ENCODE data around the gene GLIS1. TPM values are rescaled to one million over a fixed set of nuclear protein-coding genes. Genes with fewer than 3 reads are reported as not detected.

Gene GLIS1
- total RNA-seq, 2 donors from 2014 or later = 0.25 to 0.34 TPM

DNA sequence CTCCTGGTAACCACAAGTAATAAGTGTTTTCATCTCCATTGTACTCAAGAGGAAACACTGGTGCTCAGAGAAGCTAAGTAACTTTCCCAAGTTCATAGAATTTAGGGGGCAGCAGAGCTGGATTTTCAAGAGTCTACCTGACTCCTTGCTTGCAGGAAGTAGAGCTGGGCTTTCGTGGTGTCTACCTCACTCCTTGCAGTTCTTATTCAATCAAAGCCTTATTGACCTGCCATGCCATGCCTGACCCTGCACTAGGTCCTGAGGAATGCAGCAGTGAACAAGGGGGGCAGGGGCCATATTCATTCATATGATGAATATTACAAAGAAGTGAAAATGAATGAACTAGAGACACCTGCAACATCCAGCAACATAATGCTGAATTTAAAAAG is 93.3 kb downstream of the GLIS1 start:
- intact Hi-C loops (cut with DNase I, micrococcal nuclease) = no loop called here
- DNase-seq (no peak), ATAC-seq (no peak)

DNA sequence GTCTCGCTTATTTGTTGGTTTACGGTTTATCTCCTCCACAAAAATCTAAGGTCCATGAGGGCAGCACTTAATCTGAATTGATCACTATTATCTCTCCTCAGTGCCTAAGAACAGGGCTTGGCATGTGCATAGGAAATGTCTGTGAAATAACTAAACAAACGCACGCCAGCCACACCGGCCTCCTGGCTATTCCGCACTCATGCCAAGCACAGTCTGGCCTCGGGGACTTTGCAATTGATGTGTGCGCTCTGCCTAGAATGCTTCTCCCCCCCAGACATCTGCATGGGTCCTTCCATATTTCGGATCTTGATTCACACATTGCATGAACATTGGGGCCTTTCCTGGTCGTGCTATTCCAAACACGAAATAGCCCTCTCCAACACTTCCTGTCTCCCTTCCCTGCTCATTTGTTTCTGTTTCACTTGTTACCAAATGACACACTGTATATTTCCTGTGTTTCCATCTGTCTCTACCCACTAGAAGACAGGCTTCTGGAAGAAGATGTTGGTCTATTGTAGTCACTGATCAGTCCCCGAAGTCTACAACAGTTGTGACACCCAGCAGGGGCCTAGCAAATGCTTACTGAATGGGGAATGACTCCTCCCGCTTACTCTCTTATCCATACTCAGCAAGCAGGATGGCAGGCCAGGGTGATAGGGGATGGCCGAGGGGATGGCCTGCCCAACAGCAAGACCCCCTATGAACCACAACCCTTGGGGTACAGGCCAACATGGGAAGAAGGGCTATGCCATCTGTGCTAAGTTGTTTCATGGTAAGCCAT is 93.9 kb downstream of the GLIS1 start:
- no peak for ATAC-seq
- intact Hi-C loops (cut with DNase I, micrococcal nuclease) = no loop called here
- no peak for DNase-seq

DNA sequence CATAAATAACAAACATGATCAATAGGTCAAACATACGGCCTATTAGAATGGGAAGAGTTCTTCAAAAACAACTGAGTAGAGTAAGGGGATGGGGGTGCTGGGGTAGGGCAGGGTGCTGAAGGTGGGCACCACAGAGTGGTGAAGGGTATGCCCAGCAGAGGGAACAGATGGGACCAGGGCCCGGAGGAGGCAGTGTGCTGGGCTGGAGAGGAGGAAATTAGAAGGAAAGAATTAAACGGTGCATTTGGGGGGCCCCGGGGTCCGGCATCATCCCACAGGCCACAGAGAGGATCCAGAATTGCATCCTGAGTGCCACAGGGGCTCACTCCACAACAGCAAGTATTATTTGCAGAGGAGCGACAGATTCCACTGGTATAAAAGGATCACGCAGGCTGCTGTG is 94.5 kb downstream of the GLIS1 start:
- ATAC-seq (no peak), DNase-seq (no peak)
- intact Hi-C loops (cut with DNase I, micrococcal nuclease) = no loop called here

DNA sequence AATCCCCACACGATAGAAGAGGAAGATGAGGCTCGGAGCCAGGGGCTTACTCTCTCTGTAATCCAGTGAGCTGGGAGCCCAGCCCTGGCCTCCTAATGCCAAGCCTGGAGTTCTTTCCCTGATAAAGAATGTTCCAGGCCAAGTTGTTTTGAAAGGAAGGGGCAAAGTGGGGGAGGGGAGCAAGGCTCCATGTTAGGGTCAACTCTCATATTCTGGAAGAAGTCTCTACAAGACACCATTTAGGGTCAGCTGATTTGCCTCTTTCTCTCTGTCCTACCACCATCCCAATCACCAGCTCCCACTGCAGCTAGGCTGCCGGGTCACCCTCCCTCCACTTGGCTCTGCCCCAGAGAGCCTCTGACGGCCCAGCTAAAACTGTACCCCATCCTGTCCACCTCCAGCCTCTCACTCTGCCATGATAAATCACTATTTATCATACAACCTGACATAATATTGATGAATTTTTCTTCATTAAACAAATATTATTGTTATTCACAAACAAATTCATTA is 95.0 kb downstream of the GLIS1 start:
- ATAC-seq (no peak), DNase-seq (no peak)
- intact Hi-C loops (cut with DNase I, micrococcal nuclease) = no loop called here

- intact Hi-C loops (cut with DNase I, micrococcal nuclease) = no loop called here
- DNase-seq (no peak), ATAC-seq (no peak)
These were observed 95.7 kb downstream of the GLIS1 start for GRCh38 chr1:53643041-53643880.

- ATAC-seq = no peak
- intact Hi-C loops (cut with DNase I, micrococcal nuclease) = no loop called here
These were observed 96.4 kb downstream of the GLIS1 start for GRCh38 chr1:53642607-53643006.

DNA sequence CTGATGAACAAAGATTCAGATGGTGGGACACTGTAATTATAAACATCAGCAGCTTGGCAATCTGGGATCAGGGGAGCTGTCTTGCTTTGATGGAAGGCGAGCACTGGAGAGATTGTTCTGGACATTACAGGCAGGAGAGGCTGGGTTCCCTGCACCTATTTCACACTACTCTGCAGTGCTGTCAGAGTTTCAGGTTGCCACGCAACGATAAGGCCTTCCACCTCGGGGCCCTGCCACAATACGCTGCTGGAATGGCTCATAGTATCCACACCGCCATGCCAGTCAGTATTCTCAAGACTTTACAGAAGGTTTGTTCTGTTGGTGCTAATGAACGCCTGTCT is 96.8 kb downstream of the GLIS1 start:
- peak in 1 of 2 donors; percentile 5 for DNase-seq
- intact Hi-C loops (cut with DNase I, micrococcal nuclease) = no loop called here
- no peak for ATAC-seq

More at GRCh38 chr1:53642607-53643006, 96.4 kb downstream of the GLIS1 start:
- DNase-seq = no peak

GRCh38 chr1:53641481-53642214 is 97.3 kb downstream of the GLIS1 start:
- no peak for ATAC-seq
- intact Hi-C loops (cut with DNase I, micrococcal nuclease) = no loop called here
- DNase-seq = peak in 1 of 2 donors; percentile 19

DNA sequence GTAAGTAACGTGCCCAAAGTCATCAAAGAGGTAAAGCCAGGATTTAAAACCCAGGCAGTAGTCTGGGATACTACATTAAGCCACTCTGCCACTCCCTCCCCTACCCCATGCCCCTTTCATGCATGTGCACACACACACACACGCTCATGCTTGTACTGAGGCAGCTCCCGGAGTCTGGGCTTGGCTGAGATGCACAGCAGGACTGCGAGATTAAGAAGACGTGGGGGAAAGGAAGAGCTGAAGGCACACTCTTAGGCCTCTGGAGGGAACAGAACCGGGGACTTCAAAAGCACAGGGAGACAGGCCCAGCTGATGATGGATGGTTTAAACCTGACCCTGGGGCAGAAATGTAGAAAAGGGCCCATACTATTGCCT is 98.3 kb downstream of the GLIS1 start:
- intact Hi-C loops (cut with DNase I, micrococcal nuclease) = no loop called here
- no peak for ATAC-seq
- no peak for DNase-seq

DNA sequence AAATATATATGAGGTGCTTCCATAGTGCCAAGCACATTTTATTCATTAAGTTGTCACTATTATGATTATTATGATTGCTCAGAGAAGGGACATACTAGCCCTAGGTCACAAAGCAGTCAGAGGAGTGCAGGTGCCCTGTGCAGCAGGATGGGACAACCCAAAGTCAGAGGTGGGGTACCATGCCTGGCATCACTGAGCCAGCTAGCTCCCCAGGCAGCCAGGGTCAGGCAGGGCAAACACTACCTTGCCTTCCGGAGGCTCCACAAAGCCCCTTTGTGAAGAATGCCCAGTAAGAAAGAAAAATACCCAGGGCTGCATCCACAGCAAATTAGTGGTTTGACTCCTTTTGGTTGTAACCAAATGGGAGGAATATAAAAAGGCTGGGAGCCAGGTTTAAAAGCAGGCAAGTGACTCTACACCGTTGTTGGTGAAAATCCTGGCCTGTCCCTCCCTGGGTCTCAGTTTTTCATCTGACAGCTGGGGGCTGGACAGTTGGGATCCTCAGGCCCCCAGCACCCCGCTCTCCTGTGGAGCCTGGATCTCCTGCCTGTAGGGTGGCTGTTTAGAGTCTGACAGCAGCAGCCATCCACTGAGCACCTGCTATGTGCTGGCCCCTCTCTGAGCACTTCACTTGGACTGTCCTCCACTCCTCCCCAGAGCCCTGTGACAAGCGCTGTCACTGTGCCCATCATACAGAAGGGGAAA is 98.8 kb downstream of the GLIS1 start:
- DNase-seq = peak in 1 of 2 donors; percentile 5
- intact Hi-C loops (cut with DNase I, micrococcal nuclease) = no loop called here
- no peak for ATAC-seq

GRCh38 chr1:53639251-53639763 is 99.7 kb downstream of the GLIS1 start:
- ATAC-seq = no peak

DNA sequence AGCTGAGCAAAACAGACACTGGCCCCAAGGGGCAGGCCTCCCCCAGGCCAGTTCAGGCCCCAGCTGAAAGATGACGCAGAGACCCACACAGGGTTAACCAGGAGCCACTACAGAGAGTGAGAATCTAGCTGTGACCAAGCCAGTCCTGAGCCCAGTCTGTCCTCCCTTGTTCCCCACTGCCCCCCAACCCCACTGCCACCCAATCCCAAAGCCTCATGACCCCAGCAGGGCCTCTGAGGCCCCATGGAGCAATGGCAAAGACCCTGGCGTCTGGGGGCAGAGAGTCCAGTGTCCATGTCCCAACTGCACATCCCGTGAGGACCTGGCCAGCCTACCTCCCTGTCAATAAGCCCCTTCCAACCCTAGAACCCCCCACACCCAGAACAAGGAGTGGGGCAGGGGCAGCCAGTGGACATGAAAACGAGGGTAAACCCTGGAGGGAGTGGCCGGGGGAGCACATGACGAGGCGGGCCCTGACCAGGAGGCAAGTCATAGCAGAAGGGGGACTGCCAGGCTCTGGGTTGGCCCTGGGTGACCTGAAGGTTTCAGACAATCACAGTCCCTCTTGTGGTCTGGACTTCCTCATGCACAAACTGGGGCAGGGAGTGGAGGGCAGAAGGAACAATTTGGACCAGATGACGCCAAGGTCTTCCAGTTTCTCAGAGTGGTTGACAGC is 100.5 kb downstream of the GLIS1 start:
- DNase-seq = no peak
- no peak for ATAC-seq
- intact Hi-C loops (cut with DNase I, micrococcal nuclease) = no loop called here

More at GRCh38 chr1:53639251-53639763, 99.7 kb downstream of the GLIS1 start:
- intact Hi-C loops (cut with DNase I, micrococcal nuclease) = no loop called here
- DNase-seq = no peak

DNA sequence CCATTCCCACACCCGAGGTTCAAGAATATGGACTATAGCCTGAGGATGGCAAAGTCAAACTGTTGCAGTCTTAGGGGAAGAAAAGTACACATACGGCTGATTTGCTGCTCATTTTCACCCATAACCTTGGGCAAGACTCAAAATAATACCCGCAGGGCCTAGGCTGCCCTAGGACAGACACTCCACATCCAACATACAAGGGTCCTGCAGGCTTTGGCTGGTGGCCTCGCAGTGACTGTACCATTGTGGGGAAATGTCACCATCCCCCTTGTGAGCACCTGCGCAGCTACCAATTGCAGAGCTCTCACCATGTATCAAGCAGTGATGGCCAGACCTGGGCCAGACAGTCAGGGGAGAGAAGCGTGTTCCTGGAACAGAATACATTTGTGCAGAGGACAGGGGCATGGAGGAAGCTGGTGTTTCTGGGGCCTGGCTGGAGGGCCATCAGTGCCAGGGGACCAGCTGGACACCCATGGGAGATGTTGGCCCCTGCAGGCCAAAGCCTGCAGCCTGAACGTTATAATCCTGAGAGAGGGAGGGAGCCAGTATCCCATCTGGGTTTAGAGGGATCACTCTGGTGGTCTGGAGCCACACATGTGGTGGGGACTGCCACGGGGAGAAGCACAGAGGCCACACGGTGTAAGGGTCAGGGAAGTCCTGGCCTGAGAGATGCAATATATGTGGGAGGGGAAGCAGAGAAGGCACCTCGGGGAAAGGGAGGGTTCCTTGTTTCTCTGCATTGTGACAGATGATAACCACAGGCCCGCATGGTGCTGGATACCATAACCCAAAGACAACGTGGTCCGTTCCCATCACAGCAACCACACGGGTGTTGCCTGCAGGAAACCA is 101.2 kb downstream of the GLIS1 start:
- DNase-seq (no peak), ATAC-seq (no peak)
- intact Hi-C loops (cut with DNase I, micrococcal nuclease) = no loop called here

GRCh38 chr1:53636621-53637171 is 102.3 kb downstream of the GLIS1 start:
- ATAC-seq (no peak), DNase-seq (no peak)
- intact Hi-C loops (cut with DNase I, micrococcal nuclease) = no loop called here

GRCh38 chr1:53634571-53634979 is 104.4 kb downstream of the GLIS1 start:
- DNase-seq = no peak
- intact Hi-C loops (cut with DNase I, micrococcal nuclease) = no loop called here
- no peak for ATAC-seq

GRCh38 chr1:53633073-53633704 is 105.8 kb downstream of the GLIS1 start:
- intact Hi-C loops (cut with DNase I, micrococcal nuclease) = no loop called here
- ATAC-seq (no peak), DNase-seq (no peak)
